ENCODE data around the gene CARD8.

The CARD8 gene

GRCh38 chr19:48206397-48207093 is 49.2 kb downstream of the CARD8 start:
- DNase-seq (ENCODE audit: low read depth) = no peak

- peak; percentile 88 for DNase-seq (ENCODE audit: low read depth)
These were observed 51.7 kb downstream of the CARD8 start for GRCh38 chr19:48203794-48204628.

GRCh38 chr19:48203222-48203793 is 52.4 kb downstream of the CARD8 start:
- no peak for DNase-seq (ENCODE audit: low read depth)

- no peak for DNase-seq (ENCODE audit: low read depth)
These were observed 58.6 kb downstream of the CARD8 start for GRCh38 chr19:48196933-48197665.

- DNase-seq (ENCODE audit: low read depth) = no peak
These were observed 59.4 kb downstream of the CARD8 start for GRCh38 chr19:48196321-48196763.

- DNase-seq (ENCODE audit: low read depth) = no peak
These were observed 60.6 kb downstream of the CARD8 start for GRCh38 chr19:48194844-48195830.

- DNase-seq (ENCODE audit: low read depth) = no peak
These were observed 61.5 kb downstream of the CARD8 start for GRCh38 chr19:48194041-48194843.

GRCh38 chr19:48192750-48193149 is 63.0 kb downstream of the CARD8 start:
- DNase-seq (ENCODE audit: low read depth) = no peak

GRCh38 chr19:48190885-48191284 is 64.8 kb downstream of the CARD8 start:
- DNase-seq (ENCODE audit: low read depth) = no peak

- peak; percentile 24 for DNase-seq (ENCODE audit: low read depth)
These were observed 65.3 kb downstream of the CARD8 start for GRCh38 chr19:48190288-48190884.

- DNase-seq (ENCODE audit: low read depth) = no peak
These were observed 69.1 kb downstream of the CARD8 start for GRCh38 chr19:48186541-48186991.

- DNase-seq (ENCODE audit: low read depth) = no peak
These were observed 69.7 kb downstream of the CARD8 start for GRCh38 chr19:48186015-48186414.

- DNase-seq (ENCODE audit: low read depth) = no peak
These were observed 72.4 kb downstream of the CARD8 start for GRCh38 chr19:48183356-48183755.

- no peak for DNase-seq (ENCODE audit: low read depth)
These were observed 73.3 kb downstream of the CARD8 start for GRCh38 chr19:48182434-48182833.

- no peak for DNase-seq (ENCODE audit: low read depth)
These were observed 74.2 kb downstream of the CARD8 start for GRCh38 chr19:48181505-48181904.

GRCh38 chr19:48176226-48176625 is 79.5 kb downstream of the CARD8 start:
- DNase-seq (ENCODE audit: low read depth) = no peak

- DNase-seq (ENCODE audit: low read depth) = no peak
These were observed 80.1 kb downstream of the CARD8 start for GRCh38 chr19:48175578-48175977.

GRCh38 chr19:48174445-48175030 is 81.2 kb downstream of the CARD8 start:
- DNase-seq (ENCODE audit: low read depth) = no peak

- no peak for DNase-seq (ENCODE audit: low read depth)
These were observed 84.0 kb downstream of the CARD8 start for GRCh38 chr19:48171710-48172109.

Data from activated T-cell treated with anti-CD3 and anti-CD28 coated beads for 48 hours (primary cell).